CD4-positive, alpha-beta memory T cell (primary cell): ENCODE measurements around the gene TNRC6C. TPM values are rescaled to one million over a fixed set of nuclear protein-coding genes. Genes with fewer than 3 reads are reported as not detected.
A peak's percentile ranks its signal among the peaks of the same experiment; 100 is the strongest.

Experiments used
- CTCF ChIA-PET: fragments of 350-600 bp; sonication (Branson Sonifier 250); formaldehyde crosslinking; loops from one replicate; lab custom pipeline; 2021; ENCODE audit warnings: inconsistent platforms; ENCODE audit not compliant: partially characterized antibody; lab: Charles Lee
- POLR2A ChIA-PET: fragments of 350-600 bp; sonication (Branson Sonifier 250); formaldehyde crosslinking; loops from one replicate; lab custom pipeline; 2021; ENCODE audit not compliant: partially characterized antibody; lab: Charles Lee
- DNase-seq, 5 donors: peaks; one replicate each; pipeline versions ENCODE4 v3.0.0 to v3.0.0-alpha.2; 2020 to 2022; ENCODE audit warnings: mixed read lengths in 1 of 5
- H3K27ac ChIP-seq: one replicate; pipeline ENCODE4 v1.7.0; 2013; ENCODE audit warnings: low read depth, low read length
- H3K27me3 ChIP-seq: 2 replicates; pipeline ENCODE4 v1.7.0; 2013; ENCODE audit warnings: mild to moderate bottlenecking, low read length, moderate library complexity; ENCODE audit not compliant: insufficient read depth
- H3K36me3 ChIP-seq: 2 replicates; pipeline ENCODE4 v1.7.0; 2013; ENCODE audit warnings: mild to moderate bottlenecking, low read length, moderate library complexity; ENCODE audit not compliant: insufficient read depth
- H3K4me1 ChIP-seq: 2 replicates; pipeline ENCODE4 v1.7.0; 2013; ENCODE audit warnings: mild to moderate bottlenecking, low read length, moderate library complexity; ENCODE audit not compliant: insufficient read depth
- H3K4me3 ChIP-seq, 2 donors: one replicate each; pipeline ENCODE4 v1.7.0; 2013; ENCODE audit warnings: low read length in 2 of 2, mild to moderate bottlenecking in 1 of 2
- H3K9me3 ChIP-seq, 2 donors: one replicate each; pipeline ENCODE4 v1.7.0; 2013; ENCODE audit warnings: low read length in 2 of 2, control low read depth in 1 of 2; ENCODE audit not compliant: control insufficient read depth in 1 of 2
- H3K27ac Mint-ChIP-seq, 7 donors: one replicate each; pipeline ENCODE4 v1.8.0; 2020 to 2021; ENCODE audit warnings: mixed read lengths in 7 of 7, mild to moderate bottlenecking in 6 of 7, inconsistent platforms in 3 of 7, moderate library complexity in 3 of 7
- H3K27me3 Mint-ChIP-seq, 2 donors: one replicate each; pipeline ENCODE4 v1.8.0; 2020 to 2021; ENCODE audit warnings: mixed read lengths in 2 of 2
- H3K36me3 Mint-ChIP-seq, 2 donors: one replicate each; pipeline ENCODE4 v1.8.0; 2020 to 2021; ENCODE audit warnings: mixed read lengths in 2 of 2, inconsistent platforms in 1 of 2, mild to moderate bottlenecking in 1 of 2
- H3K4me1 Mint-ChIP-seq, 4 donors: one replicate each; pipeline ENCODE4 v1.8.0; 2020 to 2021; ENCODE audit warnings: mixed read lengths in 4 of 4, mild to moderate bottlenecking in 1 of 4
- H3K4me3 Mint-ChIP-seq, 8 donors: one replicate each; pipeline ENCODE4 v1.8.0; 2020 to 2021; ENCODE audit warnings: mixed read lengths in 8 of 8, mild to moderate bottlenecking in 7 of 8, moderate library complexity in 6 of 8, inconsistent platforms in 3 of 8
- H3K9me3 Mint-ChIP-seq, 8 donors: one replicate each; pipeline ENCODE4 v1.8.0; 2020 to 2021; ENCODE audit warnings: mixed read lengths in 8 of 8, mild to moderate bottlenecking in 5 of 8, inconsistent platforms in 3 of 8, moderate library complexity in 1 of 8
- intact Hi-C: fragments of 100-400 bp; cut with micrococcal nuclease; formaldehyde crosslinking; loops from one replicate; pipeline ENCODE4 v1.15.1; 2023
- polyA plus RNA-seq, 2 donors: library from polyadenylated mRNA; unstranded; fragments of 300-500 nt; fragmentation: Illumina TruSeq; gene quantifications; one replicate each; pipeline ENCODE4 v1.2.3, GENCODE V29; 2021
- total RNA-seq, 2 experiments: library from RNA; stranded (reverse); gene quantifications; one replicate each; pipeline ENCODE4 v1.2.3, GENCODE V29; 2021

TNRC6C gene
- total and polyA plus RNA-seq, 4 experiments from 2014 or later = 1.3 to 112 (median 57.0) TPM

GRCh38 chr17:78132084-78132676 lies 173.7 kb downstream of the TNRC6C start:
- Histone ChIP-seq H3K27me3 (no peaks in the 10 kb centered on the region), H3K27ac (peak overlapping the region; percentile 81), H3K9me3 (no peaks in the 10 kb centered on the region), H3K4me3 (peak overlapping the region; percentile 93 to 97), H3K36me3 (peaks cover 40% of the 10 kb centered on the region), H3K4me1 (peaks cover 63% of the 10 kb centered on the region)
- CTCF ChIA-PET = no interaction called here
- peak overlapping the region; percentile 81 to 98 (median 91) for H3K27ac Mint-ChIP-seq
- no peaks in the 10 kb centered on the region for H3K27me3 Mint-ChIP-seq
- POLR2A ChIA-PET = interaction anchor here (1.0 to 26.7 kb wide), 8 partner anchors 8 to 678 kb away, joined by 3 to 1172 read pairs (median 4); partner anchors contain the start of genes TMC6, TMC8 and TNRC6C
- peak; percentile 67 to 79 (median 73) for DNase-seq
- intact Hi-C loops = loop anchor here (5.0 kb wide), 1 partner anchor 120 kb away; no protein-coding TSS in a partner anchor
- peaks cover 42 to 65% of the 10 kb centered on the region in 2 donors for H3K36me3 Mint-ChIP-seq
- H3K9me3 Mint-ChIP-seq = peaks cover 0 to 14% (median 0%) of the 10 kb centered on the region in 8 donors
- H3K4me1 Mint-ChIP-seq = peaks cover 30 to 80% (median 46%) of the 10 kb centered on the region in 4 donors
- H3K4me3 Mint-ChIP-seq = peak overlapping the region; percentile 87 to 99 (median 88)

GRCh38 chr17:78132767-78133178 lies 174.3 kb downstream of the TNRC6C start:
- Mint-ChIP-seq H3K27me3 (no peaks in the 10 kb centered on the region), H3K4me1 (peaks cover 35 to 81% (median 51%) of the 10 kb centered on the region in 4 donors), H3K27ac (peak overlapping the region; percentile 78 to 98 (median 91)), H3K36me3 (peaks cover 43 to 65% of the 10 kb centered on the region in 2 donors), H3K9me3 (peaks cover 0 to 14% (median 0%) of the 10 kb centered on the region in 8 donors), H3K4me3 (peak overlapping the region; percentile 87 to 99 (median 88))
- peaks cover 40% of the 10 kb centered on the region for H3K36me3 ChIP-seq
- H3K27me3 ChIP-seq = no peaks in the 10 kb centered on the region
- no peak for DNase-seq
- H3K4me1 ChIP-seq = peaks cover 69% of the 10 kb centered on the region
- ChIA-PET POLR2A (interaction anchor here (0.5 to 26.7 kb wide), 12 partner anchors 8 to 471 kb away, joined by 3 to 1172 read pairs (median 4); partner anchors contain the start of genes SYNGR2, TMC6, TMC8 and TNRC6C), CTCF (interaction anchor here (6.5 to 8.0 kb wide), 3 partner anchors 10 to 44 kb away, joined by 57 to 121 read pairs (median 107); no protein-coding TSS in a partner anchor)
- intact Hi-C loops = loop anchor here (5.0 kb wide), 1 partner anchor 120 kb away; no protein-coding TSS in a partner anchor
- peak overlapping the region; percentile 81 for H3K27ac ChIP-seq
- H3K4me3 ChIP-seq = peak overlapping the region; percentile 93 to 97
- H3K9me3 ChIP-seq = no peaks in the 10 kb centered on the region

GRCh38 chr17:78133179-78133951 lies 174.9 kb downstream of the TNRC6C start:
- intact Hi-C loops = loop anchor here (5.0 kb wide), 1 partner anchor 119 kb away; no protein-coding TSS in a partner anchor
- POLR2A ChIA-PET = interaction anchor here (0.5 to 26.7 kb wide), 13 partner anchors 9 to 728 kb away, joined by 3 to 1172 read pairs (median 5); partner anchors contain the start of genes SYNGR2, TMC6 and TMC8
- Mint-ChIP-seq H3K27me3 (no peaks in the 10 kb centered on the region), H3K4me1 (peaks cover 35 to 84% (median 55%) of the 10 kb centered on the region in 4 donors), H3K36me3 (peaks cover 43 to 66% of the 10 kb centered on the region in 2 donors), H3K4me3 (peak overlapping the region; percentile 87 to 99 (median 88)), H3K27ac (peak overlapping the region; percentile 83 to 98 (median 93)), H3K9me3 (peaks cover 0 to 14% (median 0%) of the 10 kb centered on the region in 8 donors)
- Histone ChIP-seq H3K36me3 (peaks cover 40% of the 10 kb centered on the region), H3K4me1 (peaks cover 75% of the 10 kb centered on the region), H3K27ac (peak overlapping the region; percentile 81), H3K4me3 (peak overlapping the region; percentile 93 to 97), H3K27me3 (no peaks in the 10 kb centered on the region), H3K9me3 (no peaks in the 10 kb centered on the region)
- DNase-seq = peak in 1 of 5 donors; percentile 45
- CTCF ChIA-PET = interaction anchor here (4.3 to 8.0 kb wide), 5 partner anchors 11 to 49 kb away, joined by 23 to 121 read pairs (median 57); no protein-coding TSS in a partner anchor

- peak; percentile 87 to 90 (median 89) for DNase-seq
- ChIA-PET CTCF (interaction anchor here (0.7 to 8.0 kb wide), 11 partner anchors 11 to 282 kb away, joined by 3 to 121 read pairs (median 6); no protein-coding TSS in a partner anchor), POLR2A (interaction anchor here (1.0 to 26.7 kb wide), 13 partner anchors 8 to 729 kb away, joined by 3 to 1172 read pairs (median 5); partner anchors contain the start of genes SYNGR2, TMC6 and TMC8)
- H3K9me3 ChIP-seq = no peaks in the 10 kb centered on the region
- intact Hi-C loops = loop anchor here (1.0 to 5.0 kb wide), 4 partner anchors 13 to 118 kb away; no protein-coding TSS in a partner anchor
- no peaks in the 10 kb centered on the region for H3K27me3 ChIP-seq
- Mint-ChIP-seq H3K4me3 (peak overlapping the region; percentile 87 to 99 (median 88)), H3K27ac (peak overlapping the region; percentile 83 to 98 (median 93)), H3K4me1 (peaks cover 34 to 87% (median 59%) of the 10 kb centered on the region in 4 donors), H3K36me3 (peaks cover 43 to 61% of the 10 kb centered on the region in 2 donors), H3K9me3 (peaks cover 0 to 12% (median 0%) of the 10 kb centered on the region in 8 donors), H3K27me3 (no peaks in the 10 kb centered on the region)
- H3K4me3 ChIP-seq = peak overlapping the region; percentile 93 to 97
- peak overlapping the region; percentile 81 for H3K27ac ChIP-seq
- H3K4me1 ChIP-seq = peaks cover 80% of the 10 kb centered on the region
- peaks cover 40% of the 10 kb centered on the region for H3K36me3 ChIP-seq
These were observed 175.7 kb downstream of the TNRC6C start for GRCh38 chr17:78133971-78134898.

- H3K4me3 ChIP-seq = no peak overlapping the region
- CTCF ChIA-PET = interaction anchor here (0.7 to 8.0 kb wide), 11 partner anchors 9 to 282 kb away, joined by 3 to 121 read pairs (median 6); no protein-coding TSS in a partner anchor
- POLR2A ChIA-PET = interaction anchor here (1.0 to 26.7 kb wide), 11 partner anchors 7 to 117 kb away, joined by 3 to 1172 read pairs (median 6); partner anchors contain the start of genes SYNGR2, TMC6 and TMC8
- no peak for DNase-seq
- H3K27me3 Mint-ChIP-seq = no peaks in the 10 kb centered on the region
- peak overlapping the region in 2 of 8 donors; percentile 58 to 62 for H3K4me3 Mint-ChIP-seq
- no peak overlapping the region for H3K27ac ChIP-seq
- H3K9me3 Mint-ChIP-seq = peaks cover 0 to 12% (median 0%) of the 10 kb centered on the region in 8 donors
- no peaks in the 10 kb centered on the region for H3K27me3 ChIP-seq
- H3K27ac Mint-ChIP-seq = peak overlapping the region in 5 of 7 donors; percentile 29 to 83 (median 76)
- H3K9me3 ChIP-seq = no peaks in the 10 kb centered on the region
- peaks cover 80% of the 10 kb centered on the region for H3K4me1 ChIP-seq
- H3K4me1 Mint-ChIP-seq = peaks cover 32 to 84% (median 57%) of the 10 kb centered on the region in 4 donors
- intact Hi-C loops = loop anchor here (1.0 to 5.0 kb wide), 4 partner anchors 14 to 117 kb away; no protein-coding TSS in a partner anchor
- peaks cover 40% of the 10 kb centered on the region for H3K36me3 ChIP-seq
- H3K36me3 Mint-ChIP-seq = peaks cover 43 to 62% of the 10 kb centered on the region in 2 donors
These were observed 176.4 kb downstream of the TNRC6C start for GRCh38 chr17:78134899-78135385.
